Fibroblast of mammary gland (primary cell): ENCODE data around the gene RBMS3.
A peak's percentile ranks its signal among the peaks of the same experiment; 100 is the strongest.

ENCODE experiments used
- DNase-seq: peaks from one replicate; pipeline ENCODE4 v3.0.0-alpha.2; 2010; ENCODE audit warnings: low read depth
- H3K4me3 ChIP-seq: 2 replicates; pipeline ENCODE4 v1.5.1; 2011; ENCODE audit warnings: low read depth, mild to moderate bottlenecking, low read length, moderate library complexity; ENCODE audit not compliant: control insufficient read depth
- TF ChIP-seq, protein P1 (sequence below): conservative IDR thresholded peaks from 2 replicates; pipeline ENCODE4 v1.5.1; 2011; ENCODE audit warnings: low read depth, low read length, inconsistent platforms; ENCODE audit not compliant: control insufficient read depth, insufficient read depth

The RBMS3 gene

DNA sequence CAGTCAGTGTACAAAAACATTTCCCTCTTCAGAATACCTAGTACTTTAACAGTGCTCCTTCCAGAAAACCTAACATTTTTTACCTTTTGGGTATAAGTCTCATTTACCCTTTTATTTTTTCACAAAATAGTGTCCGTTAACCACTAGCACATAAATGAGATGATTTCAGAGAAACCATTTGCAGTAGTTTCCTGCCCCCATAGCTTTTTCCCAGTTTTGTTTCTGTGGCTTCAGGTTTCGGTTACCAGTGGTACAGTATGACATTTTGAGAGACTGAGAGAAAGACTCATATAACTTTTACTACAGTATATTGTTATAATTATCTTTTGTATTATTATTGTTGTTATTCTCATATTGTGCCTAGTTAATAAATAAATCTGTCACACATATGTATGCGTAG lies 6.2 kb upstream of the RBMS3 start:
- TF ChIP-seq, protein P1, sequence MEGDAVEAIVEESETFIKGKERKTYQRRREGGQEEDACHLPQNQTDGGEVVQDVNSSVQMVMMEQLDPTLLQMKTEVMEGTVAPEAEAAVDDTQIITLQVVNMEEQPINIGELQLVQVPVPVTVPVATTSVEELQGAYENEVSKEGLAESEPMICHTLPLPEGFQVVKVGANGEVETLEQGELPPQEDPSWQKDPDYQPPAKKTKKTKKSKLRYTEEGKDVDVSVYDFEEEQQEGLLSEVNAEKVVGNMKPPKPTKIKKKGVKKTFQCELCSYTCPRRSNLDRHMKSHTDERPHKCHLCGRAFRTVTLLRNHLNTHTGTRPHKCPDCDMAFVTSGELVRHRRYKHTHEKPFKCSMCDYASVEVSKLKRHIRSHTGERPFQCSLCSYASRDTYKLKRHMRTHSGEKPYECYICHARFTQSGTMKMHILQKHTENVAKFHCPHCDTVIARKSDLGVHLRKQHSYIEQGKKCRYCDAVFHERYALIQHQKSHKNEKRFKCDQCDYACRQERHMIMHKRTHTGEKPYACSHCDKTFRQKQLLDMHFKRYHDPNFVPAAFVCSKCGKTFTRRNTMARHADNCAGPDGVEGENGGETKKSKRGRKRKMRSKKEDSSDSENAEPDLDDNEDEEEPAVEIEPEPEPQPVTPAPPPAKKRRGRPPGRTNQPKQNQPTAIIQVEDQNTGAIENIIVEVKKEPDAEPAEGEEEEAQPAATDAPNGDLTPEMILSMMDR: no peak
- no peak for DNase-seq
- H3K4me3 ChIP-seq: no peak overlapping the region

DNA sequence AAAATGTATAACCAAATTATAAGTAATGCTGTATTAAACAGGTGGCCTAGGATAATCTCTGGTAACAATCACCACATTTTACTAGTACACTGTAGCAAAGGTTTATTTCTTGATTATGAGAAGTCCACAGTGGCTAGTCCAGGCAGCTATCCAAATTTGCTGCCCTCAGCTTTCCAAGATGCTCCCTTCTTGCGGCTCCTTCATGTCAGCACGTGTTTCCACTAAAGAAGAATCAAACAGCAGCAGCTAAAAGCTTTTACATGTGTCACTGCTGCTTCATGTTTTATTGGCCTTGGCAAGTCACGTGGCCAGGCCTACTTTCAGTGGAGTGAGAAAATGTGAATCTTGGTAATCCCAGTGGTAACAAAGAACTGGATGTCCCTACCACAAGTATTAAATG lies 5.6 kb upstream of the RBMS3 start:
- TF ChIP-seq, protein P1: no peak

DNA sequence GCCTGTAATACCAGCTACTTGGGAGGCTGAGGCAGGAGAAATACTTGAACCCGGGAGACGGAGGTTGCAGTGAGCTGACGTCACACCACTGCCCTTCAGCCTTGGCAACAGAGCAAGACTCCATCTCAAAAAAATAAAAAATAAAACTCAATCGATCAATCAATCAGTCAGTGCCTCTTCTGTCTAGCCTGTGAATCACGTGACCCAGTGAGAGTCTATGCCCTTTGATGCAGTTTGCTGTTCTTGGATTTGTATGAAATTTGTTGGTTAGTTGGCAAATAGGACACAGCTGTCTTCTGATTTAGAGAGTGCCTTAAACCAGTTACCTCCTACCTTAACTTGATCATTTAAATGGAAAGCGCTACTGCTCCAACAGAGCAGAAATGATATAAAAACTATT lies 3.6 kb upstream of the RBMS3 start:
- DNase-seq: no peak
- TF ChIP-seq, protein P1: no peak
- H3K4me3 ChIP-seq: no peak overlapping the region

More for the DNA sequence above, 5.6 kb upstream of the RBMS3 start:
- peak; percentile 75 for DNase-seq
- H3K4me3 ChIP-seq: no peak overlapping the region

DNA sequence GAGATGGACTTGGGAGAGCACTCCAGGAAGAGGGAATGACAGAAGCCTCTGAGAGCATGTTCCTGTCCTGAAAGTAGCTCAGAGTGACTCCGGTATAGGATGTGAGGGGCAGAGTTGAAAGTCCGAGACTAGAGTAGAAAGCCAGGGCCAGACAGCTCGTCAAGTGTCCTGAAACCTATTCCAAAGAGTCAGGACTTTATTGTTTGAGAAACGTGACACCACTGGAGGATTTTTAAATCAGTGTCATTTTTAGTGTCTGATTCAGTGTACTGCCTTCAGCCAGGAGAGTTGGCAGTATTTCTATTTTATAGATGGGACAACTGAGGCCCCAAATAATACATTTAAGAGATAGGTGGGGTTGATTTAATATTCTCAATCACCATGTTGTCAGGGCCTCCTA lies 1.6 kb upstream of the RBMS3 start:
- no peak for DNase-seq
- TF ChIP-seq, protein P1: no peak
- no peak overlapping the region for H3K4me3 ChIP-seq

GRCh38 chr3:29279806-29280205 lies 1.1 kb upstream of the RBMS3 start:
- TF ChIP-seq, protein P1: no peak
- peak; percentile 51 for DNase-seq

DNA sequence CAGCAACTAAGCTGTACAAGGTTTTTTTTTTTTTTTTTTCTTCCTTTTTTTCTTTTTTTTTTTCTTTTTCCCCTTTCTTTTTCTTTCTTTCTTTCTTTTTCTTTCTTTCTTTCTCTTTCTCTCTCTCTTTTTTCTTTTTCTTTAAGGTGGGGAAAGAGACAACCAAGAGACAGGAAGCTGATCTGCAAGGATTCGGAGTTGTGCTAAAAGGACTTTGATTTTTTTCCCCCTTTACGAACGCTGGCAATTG lies 148 bp downstream of the RBMS3 start:
- peak; percentile 65 for DNase-seq
- TF ChIP-seq, protein P1: no peak
- H3K4me3 ChIP-seq: peak overlapping the region; percentile 87

More at GRCh38 chr3:29279806-29280205, 1.1 kb upstream of the RBMS3 start:
- peak overlapping the region; percentile 87 for H3K4me3 ChIP-seq

- TF ChIP-seq, protein P1: no peak
- DNase-seq: peak; percentile 47
These were observed 722 bp downstream of the RBMS3 start for GRCh38 chr3:29281344-29282241.

More at GRCh38 chr3:29281344-29282241, 722 bp downstream of the RBMS3 start:
- peak overlapping the region; percentile 87 for H3K4me3 ChIP-seq
